ENCODE results near the gene EMP1. TPM values are rescaled to one million over a fixed set of nuclear protein-coding genes. Genes with fewer than 3 reads are reported as not detected.
A peak's percentile ranks its signal among the peaks of the same experiment; 100 is the strongest.

The EMP1 gene
- total and polyA plus RNA-seq, 9 of the 15 experiments (the other 6 are each of a cell fraction or from before 2014, with no cell fraction given): 0.10 to 0.60 TPM; not detected in 7

DNA sequence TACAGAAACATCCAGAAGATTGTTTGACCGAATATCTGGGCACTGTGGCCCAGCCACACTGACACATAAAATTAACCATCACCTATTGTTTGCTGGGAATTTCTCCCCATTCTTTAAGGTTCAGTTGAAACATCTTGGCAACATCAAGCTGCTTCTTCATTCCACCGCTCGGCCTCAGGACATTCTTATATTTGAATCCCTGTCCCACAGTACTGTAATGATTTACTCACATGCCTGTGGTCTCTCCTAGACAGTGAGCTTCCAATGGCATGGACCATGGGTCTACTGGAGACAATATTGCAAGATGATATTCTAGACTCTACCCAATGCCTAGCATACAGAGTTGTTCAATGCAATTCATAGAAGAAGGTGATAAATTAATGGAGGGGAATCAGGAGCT is 56.1 kb downstream of the EMP1 start (continued):
- TF ChIP-seq, protein P1, sequence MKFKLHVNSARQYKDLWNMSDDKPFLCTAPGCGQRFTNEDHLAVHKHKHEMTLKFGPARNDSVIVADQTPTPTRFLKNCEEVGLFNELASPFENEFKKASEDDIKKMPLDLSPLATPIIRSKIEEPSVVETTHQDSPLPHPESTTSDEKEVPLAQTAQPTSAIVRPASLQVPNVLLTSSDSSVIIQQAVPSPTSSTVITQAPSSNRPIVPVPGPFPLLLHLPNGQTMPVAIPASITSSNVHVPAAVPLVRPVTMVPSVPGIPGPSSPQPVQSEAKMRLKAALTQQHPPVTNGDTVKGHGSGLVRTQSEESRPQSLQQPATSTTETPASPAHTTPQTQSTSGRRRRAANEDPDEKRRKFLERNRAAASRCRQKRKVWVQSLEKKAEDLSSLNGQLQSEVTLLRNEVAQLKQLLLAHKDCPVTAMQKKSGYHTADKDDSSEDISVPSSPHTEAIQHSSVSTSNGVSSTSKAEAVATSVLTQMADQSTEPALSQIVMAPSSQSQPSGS (CRISPR knock-in tag; IDR thresholded peaks at IDR 0.05): no peak
- TF ChIP-seq, protein P2, sequence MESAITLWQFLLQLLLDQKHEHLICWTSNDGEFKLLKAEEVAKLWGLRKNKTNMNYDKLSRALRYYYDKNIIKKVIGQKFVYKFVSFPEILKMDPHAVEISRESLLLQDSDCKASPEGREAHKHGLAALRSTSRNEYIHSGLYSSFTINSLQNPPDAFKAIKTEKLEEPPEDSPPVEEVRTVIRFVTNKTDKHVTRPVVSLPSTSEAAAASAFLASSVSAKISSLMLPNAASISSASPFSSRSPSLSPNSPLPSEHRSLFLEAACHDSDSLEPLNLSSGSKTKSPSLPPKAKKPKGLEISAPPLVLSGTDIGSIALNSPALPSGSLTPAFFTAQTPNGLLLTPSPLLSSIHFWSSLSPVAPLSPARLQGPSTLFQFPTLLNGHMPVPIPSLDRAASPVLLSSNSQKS (CRISPR knock-in tag; IDR thresholded peaks at IDR 0.05): no peak
- TF ChIP-seq NR2F6 (CRISPR knock-in tag; IDR thresholded peaks at IDR 0.05): no peak
- no peak for TF ChIP-seq ZNF124 (CRISPR knock-in tag; IDR thresholded peaks at IDR 0.05)

DNA sequence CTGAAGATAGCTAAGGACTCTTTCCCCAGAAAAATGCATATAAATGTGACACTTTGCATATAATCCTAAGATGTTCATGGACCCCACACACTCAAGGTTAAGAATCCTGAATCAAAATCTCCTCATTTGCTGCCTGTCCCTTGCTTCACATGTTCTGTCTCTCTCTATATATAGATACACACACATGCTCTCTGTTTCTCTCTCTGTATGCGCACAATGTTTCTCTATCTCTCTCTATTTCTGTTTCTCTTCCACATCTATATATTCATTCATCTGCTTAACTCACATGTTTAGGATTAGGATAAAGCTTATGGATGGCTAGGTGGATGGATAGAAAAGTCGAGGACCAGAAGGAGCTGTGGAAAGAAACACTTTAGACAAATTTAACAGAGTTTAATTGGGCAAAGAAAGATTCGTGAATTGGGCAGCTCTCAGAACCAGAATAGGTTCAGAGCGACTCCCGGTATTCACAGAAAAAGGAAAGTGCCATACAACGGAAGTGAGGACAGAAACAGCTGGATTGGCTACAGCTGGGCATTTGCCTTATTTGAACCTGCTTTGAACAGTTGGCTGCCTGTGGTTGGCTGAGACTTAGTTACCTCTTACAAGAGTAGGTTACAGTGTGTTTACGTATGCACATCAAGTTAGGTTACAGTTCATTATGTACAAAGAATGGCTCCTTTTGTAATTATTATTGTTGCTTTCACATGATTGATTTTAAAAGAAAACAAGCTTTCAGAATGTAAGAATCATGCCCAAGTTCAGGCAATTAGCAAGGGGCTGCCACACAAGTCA is 57.6 kb downstream of the EMP1 start:
- Histone ChIP-seq H3K79me2 (ENCODE audit: control insufficient read depth, insufficient read depth, low read length) (no peaks in the 10 kb centered on the region), H3K4me2 (ENCODE audit: insufficient read depth, low read length) (no peak overlapping the region), H3K9me1 (ENCODE audit: control insufficient read depth, insufficient read depth, low read length) (no peaks in the 10 kb centered on the region), H3K27ac (ENCODE audit: extremely low read depth, low read depth, low read length) (no peak overlapping the region), H4K20me1 (replicated peaks; ENCODE audit: control insufficient read depth, insufficient read depth, low read length) (no peaks in the 10 kb centered on the region), H3K4me3 (no peak overlapping the region), H3K27me3 (ENCODE audit: control insufficient read depth in 2 of 2, insufficient read depth in 2 of 2, low read length in 2 of 2) (no peaks in the 10 kb centered on the region; a peak in 1 of 5 replicates), H3K4me1 (replicated peaks in 1 of 2; ENCODE audit: control insufficient read depth in 2 of 2, insufficient read depth in 2 of 2, low read length in 2 of 2) (peaks cover 0 to 3% of the 10 kb centered on the region in 2 experiments; a peak in 1 of 5 replicates), H3K9me3 (replicated peaks; ENCODE audit: control insufficient read depth, insufficient read depth, low read depth, low read length) (no peaks in the 10 kb centered on the region), H3K9ac (ENCODE audit: insufficient read depth in 1 of 2, low read depth in 2 of 2, low read length in 2 of 2) (no peak overlapping the region), H2AFZ (ENCODE audit: low read depth, low read length) (no peak overlapping the region), H3K36me3 (ENCODE audit: control insufficient read depth, insufficient read depth, low read length) (no peaks in the 10 kb centered on the region)
- BruUV-seq (replicated peaks): no TSS peak
- ATAC-seq: no peak
- intact Hi-C loops (cut with micrococcal nuclease): loop anchor here (10.0 kb wide), 1 partner anchor 71 kb away; no protein-coding TSS in a partner anchor
- FAIRE-seq: peak; percentile 6
- 7% methylated on average over 7 of the region's 7 CpGs for WGBS (ENCODE audit: insufficient coverage, low coverage, missing lambda C conversion rate)
- in situ Hi-C loops (cut with MboI): no loop called here
- DNase-seq (ENCODE audit: extremely low read depth in 1 of 4, low spot score in 3 of 4): no peak
- POLR2A ChIA-PET: no interaction called here
- CTCF ChIA-PET (ENCODE audit: low intra/inter-chr PET ratio): no interaction called here
- no peak for TF ChIP-seq ZNF133 (CRISPR knock-in tag; IDR thresholded peaks at IDR 0.05)
- TF ChIP-seq SIN3B (IDR thresholded peaks at IDR 0.05; ENCODE audit: low read depth): no peak
- TF ChIP-seq EHMT2 (IDR thresholded peaks at IDR 0.05): no peak
- no peak for TF ChIP-seq KDM5B (IDR thresholded peaks at IDR 0.05; ENCODE audit: insufficient replicate concordance, low read depth, low read length)
- TF ChIP-seq, protein P3, sequence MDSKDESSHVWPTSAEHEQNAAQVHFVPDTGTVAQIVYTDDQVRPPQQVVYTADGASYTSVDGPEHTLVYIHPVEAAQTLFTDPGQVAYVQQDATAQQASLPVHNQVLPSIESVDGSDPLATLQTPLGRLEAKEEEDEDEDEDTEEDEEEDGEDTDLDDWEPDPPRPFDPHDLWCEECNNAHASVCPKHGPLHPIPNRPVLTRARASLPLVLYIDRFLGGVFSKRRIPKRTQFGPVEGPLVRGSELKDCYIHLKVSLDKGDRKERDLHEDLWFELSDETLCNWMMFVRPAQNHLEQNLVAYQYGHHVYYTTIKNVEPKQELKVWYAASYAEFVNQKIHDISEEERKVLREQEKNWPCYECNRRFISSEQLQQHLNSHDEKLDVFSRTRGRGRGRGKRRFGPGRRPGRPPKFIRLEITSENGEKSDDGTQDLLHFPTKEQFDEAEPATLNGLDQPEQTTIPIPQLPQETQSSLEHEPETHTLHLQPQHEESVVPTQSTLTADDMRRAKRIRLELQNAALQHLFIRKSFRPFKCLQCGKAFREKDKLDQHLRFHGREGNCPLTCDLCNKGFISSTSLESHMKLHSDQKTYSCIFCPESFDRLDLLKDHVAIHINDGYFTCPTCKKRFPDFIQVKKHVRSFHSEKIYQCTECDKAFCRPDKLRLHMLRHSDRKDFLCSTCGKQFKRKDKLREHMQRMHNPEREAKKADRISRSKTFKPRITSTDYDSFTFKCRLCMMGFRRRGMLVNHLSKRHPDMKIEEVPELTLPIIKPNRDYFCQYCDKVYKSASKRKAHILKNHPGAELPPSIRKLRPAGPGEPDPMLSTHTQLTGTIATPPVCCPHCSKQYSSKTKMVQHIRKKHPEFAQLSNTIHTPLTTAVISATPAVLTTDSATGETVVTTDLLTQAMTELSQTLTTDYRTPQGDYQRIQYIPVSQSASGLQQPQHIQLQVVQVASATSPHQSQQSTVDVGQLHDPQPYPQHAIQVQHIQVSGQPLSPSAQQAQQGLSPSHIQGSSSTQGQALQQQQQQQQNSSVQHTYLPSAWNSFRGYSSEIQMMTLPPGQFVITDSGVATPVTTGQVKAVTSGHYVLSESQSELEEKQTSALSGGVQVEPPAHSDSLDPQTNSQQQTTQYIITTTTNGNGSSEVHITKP (IDR thresholded peaks at IDR 0.05; ENCODE audit: partially characterized antibody): no peak
- no peak for TF ChIP-seq KDM4B (IDR thresholded peaks at IDR 0.05; ENCODE audit: borderline replicate concordance in 2 of 2, low read depth in 1 of 2)
- TF ChIP-seq MAFF (IDR thresholded peaks at IDR 0.05; ENCODE audit: low read length): no peak
- no peak for TF ChIP-seq BDP1 (IDR thresholded peaks at IDR 0.05; ENCODE audit: insufficient read depth, insufficient read length)
- TF ChIP-seq ZNF79 (CRISPR knock-in tag; IDR thresholded peaks at IDR 0.05; ENCODE audit: low read depth): no peak
- TF ChIP-seq CBFA2T3 (IDR thresholded peaks at IDR 0.05): no peak
- TF ChIP-seq SETDB1 (IDR thresholded peaks at IDR 0.05; ENCODE audit: low read length): no peak
